Right ventricle myocardium inferior (tissue), 1 donor: ENCODE data around the gene SQSTM1. TPM values are rescaled to one million over a fixed set of nuclear protein-coding genes. Genes with fewer than 3 reads are reported as not detected.
"Not testable (repeated sequence)": the region's sequence is repeated elsewhere in the genome, so short reads cannot be mapped to it uniquely, and the experiment has no call there.

Experiments used
- ATAC-seq: fragments of 200-7000 bp; cut with Tn5 transposase; one replicate; pipeline ENCODE4 v1.9.1; 2020; ENCODE audit warnings: mild to moderate bottlenecking, moderate library complexity
- DNase-seq: peaks from one replicate; pipeline ENCODE4 v3.0.0; 2021; ENCODE audit errors: missing footprints
- intact Hi-C: fragments of 100-400 bp; cut with DNase I; formaldehyde crosslinking; loops from one replicate; pipeline ENCODE4 v1.11.0; 2022
- total RNA-seq: library from RNA; stranded (reverse); fragmentation: NEBNext Ultra II Directional; extraction: Animal tissue kit (Norgen Biotek cat#: 25700); gene quantifications from one replicate; pipeline ENCODE4 v1.2.1, GENCODE V29; 2021
- donor health status: DM: no; HTN: yes; CAD: no; lungs with severe emphysema.

Gene SQSTM1
- total RNA-seq, 1 donor from 2014 or later: 407 TPM

DNA sequence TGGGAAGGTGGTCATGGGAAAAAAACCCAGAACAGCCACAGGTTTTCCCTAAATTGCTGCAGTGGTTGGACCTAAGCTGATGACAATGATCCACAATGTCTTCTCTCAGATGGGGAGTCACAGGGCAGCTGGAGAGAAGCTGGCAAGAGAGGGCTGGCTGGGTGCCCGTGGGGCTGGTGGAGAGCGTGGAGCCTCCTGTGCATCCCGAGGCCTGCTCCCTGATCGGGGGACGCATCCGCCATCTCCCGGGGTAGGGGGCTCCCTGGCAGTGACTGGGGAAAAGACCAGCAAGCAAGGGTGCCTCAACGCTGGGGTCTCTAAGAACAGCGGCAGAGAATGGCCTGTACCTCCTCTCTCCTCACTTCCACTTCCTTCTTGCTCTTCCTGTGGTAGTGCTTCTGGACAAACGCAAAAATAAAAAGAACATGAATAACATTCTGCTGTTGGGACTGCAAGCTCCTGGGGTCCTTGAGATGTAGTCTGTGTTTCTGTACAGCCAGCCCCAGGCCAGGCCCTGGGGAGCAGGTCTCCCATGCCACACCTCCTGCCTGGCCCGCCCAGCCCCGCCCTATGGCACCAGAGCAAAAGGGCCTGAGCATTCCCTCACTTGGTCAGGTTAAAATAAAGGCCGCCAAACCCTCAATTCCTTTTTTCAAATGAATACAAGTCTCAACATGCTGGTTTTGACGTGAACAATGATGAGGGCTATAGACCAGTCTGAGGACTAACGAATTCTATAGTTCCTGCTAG is 45.0 kb downstream of the SQSTM1 start:
- no peak for DNase-seq
- intact Hi-C loops: no loop called here
- ATAC-seq: no peak

DNA sequence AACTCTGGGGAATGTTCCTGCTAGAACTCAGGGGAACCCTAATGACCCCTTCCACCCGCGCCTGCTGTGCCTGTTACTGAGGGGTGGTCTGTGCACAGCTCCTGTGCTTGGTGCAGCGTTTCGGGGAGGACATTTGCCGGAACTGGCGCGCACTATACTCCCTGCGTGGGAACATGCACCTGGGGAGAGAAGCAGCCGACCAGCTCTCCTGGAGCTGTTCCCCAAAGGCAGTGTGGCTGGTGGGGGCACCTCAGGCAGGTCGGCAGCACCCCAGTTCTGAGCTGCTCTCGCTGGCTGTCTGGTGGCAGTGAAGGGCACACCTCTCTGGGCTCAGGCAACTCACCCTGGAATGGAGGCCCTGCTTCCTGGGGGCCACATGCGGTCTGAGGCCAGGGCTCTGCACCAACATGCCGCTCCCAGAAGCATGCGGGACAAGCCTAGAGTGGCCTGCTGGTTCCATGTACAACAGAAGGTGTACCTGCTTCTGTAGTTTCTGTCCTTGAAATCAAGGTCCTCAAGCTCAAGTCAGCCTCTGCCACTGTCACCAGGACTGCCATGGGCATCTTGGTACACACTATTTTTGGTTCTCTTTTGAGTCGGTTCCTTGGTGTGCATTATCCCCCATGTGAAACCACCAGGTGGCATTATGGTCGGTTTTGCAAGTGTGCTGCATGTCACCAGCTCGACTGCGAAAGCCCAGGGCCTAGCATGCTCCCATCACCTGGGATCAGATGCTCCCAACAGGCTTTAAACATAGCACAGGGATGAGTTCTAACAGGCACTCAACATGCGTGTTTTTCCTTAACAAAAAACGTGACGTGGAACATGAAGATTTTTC is 45.8 kb downstream of the SQSTM1 start:
- no peak for DNase-seq

DNA sequence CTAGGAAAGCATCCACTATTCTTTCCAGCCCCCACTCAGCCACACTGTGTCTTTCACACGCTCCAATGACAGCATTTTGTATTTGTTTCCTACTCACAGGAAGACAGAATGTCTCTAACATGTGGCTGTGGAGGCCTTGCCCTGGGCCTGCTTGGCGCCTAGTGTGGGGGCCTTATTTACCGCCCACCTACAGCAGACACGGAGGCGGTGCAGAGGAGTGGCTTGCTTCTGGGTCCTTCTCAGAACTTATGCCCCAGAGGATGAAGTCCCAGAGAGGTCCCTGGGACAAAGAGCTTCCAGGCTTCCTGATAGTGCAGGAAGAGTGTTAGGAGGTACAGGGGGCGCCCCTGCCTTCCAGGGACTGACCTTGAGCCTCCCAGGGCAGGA is 46.4 kb downstream of the SQSTM1 start:
- DNase-seq: no peak
- ATAC-seq: no peak
- intact Hi-C loops: no loop called here

More for the DNA sequence above, 45.8 kb downstream of the SQSTM1 start:
- no peak for ATAC-seq
- intact Hi-C loops: no loop called here

DNA sequence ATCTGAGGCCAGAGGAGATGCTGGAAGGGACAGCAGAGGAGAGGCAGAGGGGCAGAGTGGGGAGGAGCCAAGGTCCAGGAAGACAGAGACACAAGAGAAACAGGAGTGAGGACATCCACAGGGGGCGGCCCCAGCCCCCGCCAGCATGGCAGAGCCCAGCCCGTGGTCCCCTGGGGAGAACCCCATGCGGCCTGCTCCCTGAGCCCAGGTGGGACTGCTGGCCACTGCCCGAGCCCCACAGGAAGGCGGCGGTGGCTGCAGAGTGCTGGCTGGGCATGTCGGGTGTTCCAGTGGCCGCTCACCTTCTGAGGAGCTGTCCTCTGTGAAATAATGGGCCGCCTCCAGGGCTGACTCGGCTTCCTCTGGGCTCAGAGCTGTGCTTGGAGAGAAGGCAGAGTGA is 46.8 kb downstream of the SQSTM1 start:
- no peak for DNase-seq
- ATAC-seq: no peak
- intact Hi-C loops: no loop called here

DNA sequence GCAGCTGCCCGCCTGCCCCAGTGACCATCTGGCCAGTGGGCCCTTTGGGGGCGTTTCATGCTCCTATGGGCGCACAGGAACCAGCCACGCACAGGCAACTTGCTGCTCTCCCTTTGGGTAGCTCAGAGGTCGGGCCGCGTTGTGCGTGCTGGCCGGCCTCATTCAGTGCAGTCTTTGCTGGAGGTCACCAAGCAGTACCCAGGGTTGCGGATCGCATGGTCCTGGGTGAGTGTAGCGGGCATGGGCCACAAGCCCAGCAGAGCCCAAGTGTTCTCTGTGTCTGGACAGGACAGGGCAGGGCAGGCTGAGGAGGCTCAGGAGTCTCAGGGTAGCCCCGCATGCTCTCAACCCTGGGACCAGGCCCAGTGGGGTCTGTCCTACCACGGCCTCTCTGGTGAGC is 47.8 kb downstream of the SQSTM1 start:
- no peak for ATAC-seq
- intact Hi-C loops: no loop called here

DNA sequence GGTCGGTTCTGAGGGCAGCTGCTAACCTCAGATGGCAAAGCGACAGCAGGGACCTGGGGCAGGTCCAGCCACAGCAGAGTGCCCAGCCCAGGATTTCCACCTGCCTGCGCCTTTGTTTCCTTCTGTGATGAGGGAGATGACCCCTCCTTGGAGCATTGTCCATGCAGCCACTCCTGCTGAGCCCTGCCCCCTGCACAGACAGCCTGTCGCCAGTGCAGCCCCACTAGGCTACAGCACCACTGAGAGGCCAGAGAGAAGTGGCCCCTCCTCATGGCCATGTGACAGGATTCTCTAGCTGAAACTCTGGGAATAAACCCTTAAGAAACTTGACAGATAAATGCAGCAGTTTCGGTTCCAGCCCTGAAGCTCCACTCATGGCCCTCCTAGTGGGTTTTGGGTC is 48.4 kb downstream of the SQSTM1 start:
- intact Hi-C loops: no loop called here
- ATAC-seq (no peak), DNase-seq (no peak)

More for the DNA sequence above, 47.8 kb downstream of the SQSTM1 start:
- no peak for DNase-seq

DNA sequence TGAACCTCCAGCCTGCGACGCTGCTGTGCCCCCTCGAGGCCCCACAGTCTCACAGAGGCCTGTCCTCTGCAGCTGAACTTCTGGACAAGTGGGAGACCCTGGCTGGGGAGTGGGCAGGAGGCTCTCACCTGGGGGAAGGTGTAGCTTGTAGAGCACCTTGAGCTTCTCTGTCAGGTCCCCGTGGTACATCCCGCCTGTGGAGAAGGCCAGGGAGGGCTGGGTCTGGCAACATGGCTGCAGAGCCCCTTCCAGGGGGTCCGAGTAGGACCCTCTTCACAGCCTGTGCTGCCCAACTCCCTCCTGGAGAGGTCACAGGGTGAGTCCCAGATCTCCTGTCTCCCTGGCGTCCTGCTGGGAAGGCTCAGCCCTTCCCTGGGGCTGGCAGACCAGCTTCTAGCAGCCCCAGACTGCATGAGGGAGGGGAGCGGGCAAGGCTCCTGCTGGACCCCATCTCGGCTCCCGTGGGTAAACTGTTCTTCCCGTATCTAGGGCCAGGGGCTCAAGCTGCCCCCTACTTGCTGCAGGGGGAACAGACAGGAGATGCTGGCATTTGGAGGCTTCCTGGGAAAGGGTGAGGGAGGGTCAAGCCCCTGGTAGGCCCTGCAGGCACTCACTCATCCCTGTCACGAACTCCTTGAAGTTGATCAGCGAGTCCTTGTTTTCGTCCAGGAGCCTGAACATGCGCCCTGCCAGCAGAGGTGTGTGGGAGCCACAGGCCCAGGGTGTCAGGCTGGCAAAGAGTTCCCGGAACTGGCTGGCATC is 49.1 kb downstream of the SQSTM1 start:
- ATAC-seq (no peak), DNase-seq (no peak)
- intact Hi-C loops: loop anchor here (5.0 kb wide), 1 partner anchor 222 kb away; no protein-coding TSS in a partner anchor

DNA sequence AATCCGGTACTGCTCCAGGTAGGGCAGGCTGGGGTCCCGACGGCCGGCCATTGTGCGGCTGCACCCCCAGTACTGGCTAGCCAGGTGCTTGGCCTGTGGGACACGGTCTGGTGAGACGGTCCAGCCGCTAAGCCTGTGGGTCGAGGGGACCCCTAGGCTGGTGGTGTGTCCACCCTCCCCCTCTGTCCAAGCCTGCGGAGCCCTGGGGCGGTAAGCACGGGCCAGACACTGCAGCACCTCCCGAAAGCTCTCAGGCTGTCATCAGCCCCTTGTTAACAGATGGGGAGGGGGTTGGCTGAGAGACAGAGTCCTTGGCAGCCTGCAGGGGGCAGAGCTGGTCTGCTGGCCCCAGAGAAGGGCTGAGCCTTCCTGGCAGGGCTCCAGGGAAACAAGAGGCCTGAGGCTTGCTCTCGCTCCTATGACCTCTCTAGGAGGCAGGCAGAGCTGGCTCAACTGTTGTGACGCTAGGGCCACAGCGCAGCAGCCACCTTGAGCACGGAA is 49.7 kb downstream of the SQSTM1 start:
- DNase-seq (peak; percentile 82), ATAC-seq (peak; percentile 72)
- intact Hi-C loops: loop anchor here (5.0 kb wide), 1 partner anchor 222 kb away; no protein-coding TSS in a partner anchor

DNA sequence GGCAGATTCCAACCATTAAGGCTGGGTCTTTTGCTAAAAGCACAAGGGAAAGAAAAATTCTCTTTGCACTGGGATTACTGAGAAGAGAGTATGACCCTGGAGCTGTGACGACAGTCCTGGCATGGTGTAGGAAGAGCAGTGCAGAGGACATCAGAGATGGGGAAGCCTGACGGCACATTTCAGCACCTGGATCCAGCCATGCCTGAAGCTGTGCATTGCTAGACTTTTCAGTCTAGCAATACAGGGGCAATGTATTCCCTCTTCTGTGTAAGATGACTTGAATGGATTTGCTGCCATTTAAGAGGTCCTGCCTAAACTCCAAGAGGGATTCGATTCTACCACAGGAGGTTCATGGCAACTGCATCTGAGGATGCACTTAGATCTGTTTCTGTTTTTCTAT is 50.2 kb downstream of the SQSTM1 start:
- DNase-seq (no peak), ATAC-seq (no peak)
- intact Hi-C loops: loop anchor here (5.0 kb wide), 1 partner anchor 221 kb away; no protein-coding TSS in a partner anchor

DNA sequence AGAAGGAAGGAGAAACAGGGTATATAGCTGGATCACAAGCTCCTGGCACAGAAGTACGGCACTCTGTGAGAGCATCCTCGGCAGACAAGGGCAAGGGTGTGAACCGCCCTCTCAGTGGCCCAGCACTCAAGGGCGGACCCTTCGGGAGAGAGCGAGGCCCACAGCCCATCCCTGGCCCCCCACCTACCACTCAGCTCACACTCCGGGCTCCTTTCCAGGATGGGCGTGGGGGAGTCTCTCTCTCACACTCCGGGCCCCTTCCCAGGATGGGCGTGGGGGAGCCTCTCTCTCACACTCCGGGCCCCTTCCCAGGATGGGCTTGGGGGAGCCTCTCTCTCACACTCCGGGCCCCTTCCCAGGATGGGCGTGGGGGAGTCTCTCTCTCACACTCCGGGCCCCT is 50.8 kb downstream of the SQSTM1 start:
- ATAC-seq, DNase-seq: not testable (repeated sequence)
- intact Hi-C loops: loop anchor here (5.0 kb wide), 1 partner anchor 221 kb away; no protein-coding TSS in a partner anchor

DNA sequence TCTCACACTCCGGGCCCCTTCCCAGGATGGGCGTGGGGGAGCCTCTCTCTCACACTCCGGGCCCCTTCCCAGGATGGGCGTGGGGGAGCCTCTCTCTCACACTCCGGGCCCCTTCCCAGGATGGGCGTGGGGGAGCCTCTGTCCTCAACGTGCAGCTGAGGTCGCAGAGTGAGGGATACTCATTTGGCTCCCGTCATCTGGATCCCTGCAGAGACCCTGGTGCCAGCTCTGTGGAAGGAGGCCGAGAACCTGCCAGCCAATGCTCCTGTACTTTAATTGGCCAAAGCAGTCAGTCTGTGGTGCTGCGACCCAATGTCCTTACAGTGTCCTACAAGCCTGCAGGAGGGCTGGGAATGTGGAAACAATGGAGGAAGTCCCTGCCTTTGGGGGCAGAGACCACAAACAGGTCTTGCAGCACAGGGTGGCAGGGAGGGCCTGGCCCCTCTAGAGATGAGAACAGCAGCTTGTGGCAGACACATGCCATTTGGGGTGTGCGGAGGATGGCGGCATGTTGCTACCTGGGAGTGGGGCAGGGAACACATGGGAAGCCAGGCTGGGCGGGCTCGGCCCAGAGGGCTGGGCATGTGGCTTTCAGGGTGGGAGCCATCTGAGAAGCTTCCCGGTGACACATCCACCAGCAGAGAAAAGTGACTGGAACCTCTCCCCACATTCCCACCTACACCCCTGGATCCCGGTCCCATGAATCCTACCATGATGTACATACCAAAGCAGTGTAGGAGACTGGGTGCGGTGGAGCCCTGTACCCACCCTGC is 51.5 kb downstream of the SQSTM1 start:
- ATAC-seq (no peak), DNase-seq (no peak)
- intact Hi-C loops: loop anchor here (5.0 kb wide), 1 partner anchor 220 kb away; no protein-coding TSS in a partner anchor

DNA sequence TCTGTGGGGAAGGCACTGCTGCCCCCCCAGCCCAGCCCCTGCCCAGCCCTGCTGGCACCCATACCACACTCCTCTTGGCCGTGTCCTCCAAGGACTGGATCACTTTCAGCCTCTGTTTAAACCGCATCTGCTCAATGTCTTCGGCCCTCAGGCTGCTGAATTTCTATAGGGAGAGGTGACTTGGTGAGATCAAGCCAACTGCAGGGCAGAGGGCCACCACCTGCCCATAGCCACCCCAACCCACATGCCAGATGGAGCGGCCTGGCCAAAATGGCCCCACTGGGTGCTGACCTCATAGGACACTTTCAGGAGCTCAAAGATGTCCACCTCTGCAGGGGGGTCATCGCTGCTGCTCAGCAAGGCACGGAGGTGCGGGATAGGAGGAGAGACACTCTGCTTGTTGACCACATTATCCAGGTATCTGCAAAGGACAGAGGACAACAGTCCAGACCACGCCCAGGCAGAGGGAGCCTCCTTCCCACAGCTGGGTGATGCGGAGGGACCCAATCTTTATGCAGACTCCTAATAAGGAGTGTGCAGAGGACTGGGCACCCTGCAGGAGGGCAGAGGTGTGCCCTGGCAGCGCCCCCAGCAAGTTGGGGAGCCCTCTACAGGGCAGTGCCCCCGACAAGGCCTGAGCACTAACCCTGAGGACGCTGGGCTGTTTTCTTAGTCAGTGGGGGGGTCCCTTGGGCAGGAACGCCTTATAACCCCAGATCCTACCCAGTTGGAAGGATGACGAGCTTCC is 52.3 kb downstream of the SQSTM1 start:
- DNase-seq: no peak
- intact Hi-C loops: loop anchor here (5.0 kb wide), 1 partner anchor 219 kb away; no protein-coding TSS in a partner anchor
- no peak for ATAC-seq

DNA sequence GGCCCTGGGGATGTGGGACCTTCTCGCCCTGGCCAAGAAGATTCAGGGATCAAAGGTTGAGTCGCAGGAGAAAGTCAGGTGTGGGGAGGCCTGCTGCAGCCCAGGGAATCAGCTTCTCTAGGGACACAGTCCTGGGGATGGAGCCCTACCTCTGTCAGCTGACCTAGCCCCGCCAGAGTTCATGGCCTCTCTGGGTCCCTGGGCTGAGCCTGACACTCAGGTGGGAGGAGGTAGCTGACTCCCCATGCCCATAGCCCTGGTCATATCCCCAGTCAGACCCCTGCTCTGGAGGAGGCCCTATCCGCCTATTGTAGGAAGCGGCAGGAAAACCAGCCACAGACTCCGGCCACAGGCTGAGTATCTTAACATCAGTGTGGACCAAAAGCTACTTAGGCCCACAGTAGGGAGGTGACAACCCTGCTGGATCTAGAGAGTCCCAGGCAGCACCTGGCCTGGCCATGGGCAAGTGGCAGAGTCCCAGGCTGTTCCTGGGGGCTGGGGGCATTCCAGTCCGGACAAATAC is 52.9 kb downstream of the SQSTM1 start:
- no peak for DNase-seq
- intact Hi-C loops: loop anchor here (5.0 kb wide), 1 partner anchor 219 kb away; no protein-coding TSS in a partner anchor
- ATAC-seq: no peak

DNA sequence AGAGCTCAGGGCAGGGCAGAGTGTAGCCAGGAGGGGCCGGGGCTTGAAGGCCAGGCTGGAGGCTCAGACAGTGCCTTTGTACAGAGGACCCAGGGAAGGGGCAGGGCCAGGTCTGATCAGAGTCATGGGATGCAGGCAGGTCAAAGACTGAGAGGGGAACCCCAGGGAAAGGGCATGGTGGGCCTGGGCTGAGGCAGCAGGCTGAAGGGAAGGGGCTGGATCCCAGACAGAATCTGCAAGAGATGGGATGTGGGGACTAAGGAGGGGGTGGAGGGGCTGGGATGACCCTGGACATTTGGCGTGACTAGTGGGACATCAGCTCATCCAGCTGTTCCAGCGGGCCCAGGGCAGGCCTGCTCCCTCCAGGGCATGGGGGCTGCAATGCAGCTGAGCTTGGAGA is 53.4 kb downstream of the SQSTM1 start:
- intact Hi-C loops: loop anchor here (5.0 kb wide), 1 partner anchor 218 kb away; no protein-coding TSS in a partner anchor
- no peak for DNase-seq
- ATAC-seq: no peak

DNA sequence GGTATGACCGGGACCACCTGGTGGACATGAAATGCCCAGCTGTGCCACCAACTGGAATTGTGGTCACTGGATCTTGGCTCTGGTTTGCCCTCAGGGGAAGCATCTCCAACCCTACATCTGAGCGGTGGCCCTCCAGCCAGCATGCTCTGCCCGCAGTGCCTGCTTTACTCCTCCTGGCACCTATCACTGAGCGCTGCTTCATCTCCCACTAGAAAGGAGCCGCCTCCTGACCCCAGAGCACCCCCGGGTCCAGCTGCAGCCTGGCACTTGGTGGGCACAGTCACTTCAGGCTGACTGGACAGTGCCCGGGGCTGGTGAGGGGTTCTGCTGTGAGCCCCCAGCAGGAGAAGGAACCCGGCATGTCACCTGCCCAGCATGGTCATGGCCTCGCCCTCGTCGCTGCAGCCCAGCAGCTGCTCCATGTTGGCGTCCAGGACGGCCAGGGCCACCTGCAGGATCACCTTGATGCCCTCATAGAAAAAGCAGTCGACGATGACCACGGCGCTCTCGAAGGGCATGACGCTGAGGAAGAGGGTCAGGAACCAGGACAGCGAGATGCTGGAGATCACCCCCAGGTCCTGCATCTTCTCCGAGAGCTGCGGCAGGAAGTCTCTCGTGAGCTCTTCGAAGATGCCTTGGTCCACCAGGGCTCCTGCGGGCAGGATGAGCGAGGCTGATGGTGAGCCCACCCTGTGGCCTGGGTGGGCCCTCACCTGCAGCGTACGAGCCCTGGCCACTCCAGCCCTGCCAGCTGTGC is 54.0 kb downstream of the SQSTM1 start:
- peak; percentile 32 for DNase-seq
- ATAC-seq: no peak
- intact Hi-C loops: loop anchor here (5.0 kb wide), 1 partner anchor 218 kb away; no protein-coding TSS in a partner anchor
